Skeletal muscle satellite cell (primary cell): ENCODE results near the gene GRB14.

ENCODE experiments used
- H3K27me3 ChIP-seq: 2 replicates; pipeline ENCODE4 v1.7.0; 2013; ENCODE audit warnings: low read length; ENCODE audit not compliant: control insufficient read depth, insufficient read depth
- H3K36me3 ChIP-seq: 2 replicates; pipeline ENCODE4 v1.7.0; 2013; ENCODE audit warnings: mild to moderate bottlenecking, control low read depth, low read length; ENCODE audit not compliant: insufficient read depth
- H3K4me1 ChIP-seq: 2 replicates; pipeline ENCODE4 v1.7.0; 2013; ENCODE audit warnings: low read length; ENCODE audit not compliant: control insufficient read depth, insufficient read depth
- H3K4me2 ChIP-seq: 2 replicates; pipeline ENCODE4 v1.7.0; 2013; ENCODE audit warnings: mild to moderate bottlenecking, low read length
- H3K4me3 ChIP-seq: 2 replicates; pipeline ENCODE4 v1.7.0; 2013; ENCODE audit warnings: low read length
- H3K9ac ChIP-seq: 2 replicates; pipeline ENCODE4 v1.7.0; 2013; ENCODE audit warnings: mild to moderate bottlenecking, low read depth, low read length, moderate library complexity
- H3K9me3 ChIP-seq: replicated peaks from 2 replicates; pipeline ENCODE4 v1.7.0; 2013; ENCODE audit warnings: mild to moderate bottlenecking, control low read depth, low read length

The GRB14 gene

DNA sequence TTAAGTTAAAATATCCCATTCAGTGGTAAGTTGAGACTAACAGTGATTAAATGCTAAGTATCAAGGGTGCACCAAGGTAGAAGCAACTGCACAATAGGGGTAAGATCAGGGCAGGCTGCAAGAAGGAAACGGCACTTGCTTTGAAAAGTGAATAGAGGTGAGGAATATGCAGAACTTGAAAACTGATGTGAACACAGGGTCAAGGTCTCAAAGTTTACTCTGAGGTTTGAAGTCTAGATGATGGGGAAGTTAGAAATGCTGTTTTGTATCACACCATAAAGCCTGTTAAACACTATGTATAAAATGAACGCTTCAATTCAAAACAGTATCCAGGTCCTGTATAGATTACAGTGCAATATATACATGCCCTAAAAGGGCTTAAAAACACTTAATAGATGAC, 50.8 kb downstream of the GRB14 start:
- no peaks in the 10 kb centered on the region for H3K27me3 ChIP-seq
- H3K9ac ChIP-seq: no peak overlapping the region
- no peak overlapping the region for H3K4me2 ChIP-seq
- H3K9me3 ChIP-seq: no peaks in the 10 kb centered on the region
- H3K4me3 ChIP-seq: no peak overlapping the region
- no peaks in the 10 kb centered on the region for H3K36me3 ChIP-seq
- H3K4me1 ChIP-seq: no peaks in the 10 kb centered on the region

DNA sequence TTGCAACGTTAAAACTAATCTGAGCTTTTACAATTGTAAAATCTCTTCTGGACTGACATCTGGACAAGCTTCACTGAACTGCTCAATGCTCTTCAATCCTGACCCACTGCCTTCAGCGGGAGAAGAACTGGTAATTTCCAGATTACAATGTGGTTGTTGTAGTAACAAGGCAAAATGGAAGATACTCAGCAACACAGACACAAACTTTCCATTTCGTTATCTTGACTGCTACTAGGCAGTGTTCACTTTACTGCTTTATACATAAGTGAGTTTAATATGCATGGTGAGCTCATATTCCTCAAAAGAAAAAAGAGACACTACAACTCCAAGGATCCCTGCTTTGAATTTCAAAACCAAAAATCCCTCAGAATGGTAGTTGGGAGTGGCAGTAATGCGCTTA, 51.9 kb downstream of the GRB14 start:
- Histone ChIP-seq H3K36me3 (no peaks in the 10 kb centered on the region), H3K27me3 (no peaks in the 10 kb centered on the region), H3K9me3 (no peaks in the 10 kb centered on the region), H3K4me1 (no peaks in the 10 kb centered on the region), H3K4me3 (no peak overlapping the region), H3K9ac (no peak overlapping the region), H3K4me2 (no peak overlapping the region)

DNA sequence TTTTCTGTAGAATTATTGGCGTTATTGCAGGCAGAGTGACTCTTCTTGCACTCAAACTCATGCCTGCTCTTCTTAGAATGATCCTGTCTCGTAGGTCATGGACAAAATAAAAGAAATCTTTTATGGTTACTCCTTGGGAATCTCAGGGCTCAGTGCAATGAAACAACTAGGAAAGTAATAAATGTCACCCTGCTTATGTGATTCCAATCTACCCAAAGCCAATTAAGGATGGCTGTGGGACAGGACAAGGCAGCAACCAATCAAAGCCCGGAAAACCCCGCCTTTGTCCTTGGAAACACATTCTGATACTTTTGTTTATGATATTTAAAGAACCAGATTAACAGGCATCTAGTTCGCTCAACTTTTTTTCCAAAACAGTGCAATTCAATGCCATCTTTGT, 53.0 kb downstream of the GRB14 start:
- H3K4me2 ChIP-seq: no peak overlapping the region
- no peak overlapping the region for H3K4me3 ChIP-seq

DNA sequence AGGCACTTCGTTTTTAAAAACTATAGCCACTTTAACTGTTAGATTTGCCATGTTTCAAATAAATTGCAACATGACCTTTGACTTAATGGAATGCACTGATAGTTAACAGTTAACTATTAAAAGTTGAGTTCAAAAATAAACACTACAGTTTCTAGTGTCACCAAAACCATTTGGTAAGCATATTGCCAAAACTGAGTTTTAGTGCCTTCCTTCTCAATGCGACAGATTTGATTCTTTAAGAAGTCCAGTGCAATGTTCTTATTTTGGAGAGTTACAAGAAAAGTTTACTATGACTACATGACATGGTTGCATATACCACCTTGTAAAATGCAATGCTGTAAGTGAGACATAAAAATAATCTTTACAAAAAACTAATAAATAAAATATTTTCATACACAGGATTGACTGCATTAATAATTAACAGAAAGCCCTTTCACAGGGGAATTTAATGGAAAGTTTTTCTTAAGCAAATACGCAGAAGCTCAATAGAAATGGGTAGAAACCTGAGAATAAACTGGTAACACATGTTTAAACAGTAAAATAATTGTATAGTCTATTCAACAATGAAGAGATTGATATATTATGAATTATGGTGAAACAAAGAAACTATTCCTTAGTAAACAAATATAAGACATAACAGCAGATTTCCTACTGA, 53.8 kb downstream of the GRB14 start:
- no peaks in the 10 kb centered on the region for H3K4me1 ChIP-seq
- H3K4me2 ChIP-seq: no peak overlapping the region
- no peaks in the 10 kb centered on the region for H3K36me3 ChIP-seq
- no peaks in the 10 kb centered on the region for H3K27me3 ChIP-seq
- no peak overlapping the region for H3K9ac ChIP-seq
- H3K9me3 ChIP-seq: no peaks in the 10 kb centered on the region
- no peak overlapping the region for H3K4me3 ChIP-seq

More for the DNA sequence above, 53.0 kb downstream of the GRB14 start:
- Histone ChIP-seq H3K4me1 (no peaks in the 10 kb centered on the region), H3K9me3 (no peaks in the 10 kb centered on the region), H3K36me3 (no peaks in the 10 kb centered on the region), H3K9ac (no peak overlapping the region), H3K27me3 (no peaks in the 10 kb centered on the region)

DNA sequence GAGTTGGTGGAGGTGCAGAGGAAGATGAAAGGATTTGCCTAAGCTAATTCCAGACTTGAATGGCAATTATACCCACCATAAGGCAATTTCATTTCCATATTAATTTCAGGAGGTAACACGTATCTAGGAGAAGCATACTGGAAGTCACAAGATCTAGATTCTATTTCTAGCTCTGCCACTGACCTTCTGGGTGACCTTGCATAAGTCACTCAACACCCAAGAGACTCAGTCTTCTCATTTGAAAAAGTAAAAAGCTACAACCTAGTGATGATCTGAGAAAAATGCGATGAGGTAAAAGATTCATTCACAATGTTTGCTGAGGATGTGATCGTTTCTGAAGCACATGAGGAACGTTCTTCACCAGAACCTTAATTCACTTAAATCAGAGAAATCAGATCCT, 55.9 kb downstream of the GRB14 start:
- no peaks in the 10 kb centered on the region for H3K9me3 ChIP-seq
- no peak overlapping the region for H3K9ac ChIP-seq
- no peak overlapping the region for H3K4me2 ChIP-seq
- no peaks in the 10 kb centered on the region for H3K36me3 ChIP-seq
- no peaks in the 10 kb centered on the region for H3K27me3 ChIP-seq
- no peak overlapping the region for H3K4me3 ChIP-seq
- no peaks in the 10 kb centered on the region for H3K4me1 ChIP-seq

DNA sequence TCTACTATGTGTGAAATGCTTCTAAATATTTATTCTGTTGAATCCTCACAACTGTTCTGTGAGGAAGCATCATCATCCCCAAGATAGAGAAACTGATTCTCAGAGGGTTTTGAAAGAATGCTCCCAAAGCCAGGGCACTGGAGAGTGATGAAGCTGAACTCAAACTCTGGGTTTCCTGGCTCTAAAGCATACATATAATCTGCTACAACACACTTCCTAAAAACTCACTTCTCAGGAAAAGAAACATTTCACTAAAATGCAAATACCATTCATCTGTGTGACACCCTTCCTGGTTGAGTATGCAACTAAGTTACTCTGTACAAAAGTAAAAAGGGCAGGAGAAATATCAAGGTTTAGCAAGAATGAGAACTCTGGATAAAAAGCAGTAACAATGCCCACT, 58.6 kb downstream of the GRB14 start:
- no peak overlapping the region for H3K9ac ChIP-seq
- H3K36me3 ChIP-seq: no peaks in the 10 kb centered on the region
- no peak overlapping the region for H3K4me2 ChIP-seq
- H3K27me3 ChIP-seq: no peaks in the 10 kb centered on the region
- H3K9me3 ChIP-seq: no peaks in the 10 kb centered on the region
- H3K4me3 ChIP-seq: no peak overlapping the region
- H3K4me1 ChIP-seq: no peaks in the 10 kb centered on the region

DNA sequence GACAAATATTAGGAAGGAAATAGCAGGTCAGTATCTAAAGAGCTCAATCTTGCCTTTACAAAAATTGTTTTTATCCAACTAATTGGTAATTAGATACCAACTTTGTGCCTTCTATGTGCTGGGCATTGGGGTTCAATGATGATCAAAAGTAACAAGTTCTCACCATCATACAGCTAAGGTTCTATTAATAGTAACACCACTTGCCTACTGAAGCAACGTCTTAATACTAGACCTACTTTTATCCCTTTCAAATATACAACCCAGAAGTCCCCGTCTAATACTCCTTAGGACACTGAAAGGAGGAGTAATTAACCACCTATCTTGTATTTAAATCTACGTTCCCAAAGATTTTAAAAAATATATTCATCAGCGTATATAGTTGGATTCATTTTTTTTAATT, 59.3 kb downstream of the GRB14 start:
- no peaks in the 10 kb centered on the region for H3K9me3 ChIP-seq
- H3K4me2 ChIP-seq: no peak overlapping the region
- H3K27me3 ChIP-seq: no peaks in the 10 kb centered on the region
- H3K4me1 ChIP-seq: no peaks in the 10 kb centered on the region
- no peaks in the 10 kb centered on the region for H3K36me3 ChIP-seq
- H3K4me3 ChIP-seq: no peak overlapping the region
- no peak overlapping the region for H3K9ac ChIP-seq

DNA sequence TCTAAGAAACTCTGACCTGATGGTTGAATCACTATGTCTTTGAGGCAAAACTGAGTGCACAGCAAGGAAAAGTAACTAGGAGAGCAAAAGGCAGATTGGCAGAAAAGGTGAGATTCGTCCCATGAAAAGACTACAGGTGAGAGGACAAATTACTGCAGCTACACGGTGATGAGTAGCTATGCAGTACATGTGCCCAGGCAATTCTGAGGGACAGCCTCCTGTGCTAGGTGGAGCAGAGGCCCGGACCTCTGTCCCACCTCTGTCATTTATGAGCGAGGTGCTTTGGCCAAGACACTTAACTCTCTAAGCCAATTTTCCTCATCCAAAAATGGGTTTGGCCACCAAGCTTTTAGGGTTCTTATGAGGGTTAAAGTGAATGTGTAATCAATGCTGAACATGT, 59.9 kb downstream of the GRB14 start:
- H3K9ac ChIP-seq: no peak overlapping the region
- H3K4me3 ChIP-seq: no peak overlapping the region
- no peaks in the 10 kb centered on the region for H3K9me3 ChIP-seq

DNA sequence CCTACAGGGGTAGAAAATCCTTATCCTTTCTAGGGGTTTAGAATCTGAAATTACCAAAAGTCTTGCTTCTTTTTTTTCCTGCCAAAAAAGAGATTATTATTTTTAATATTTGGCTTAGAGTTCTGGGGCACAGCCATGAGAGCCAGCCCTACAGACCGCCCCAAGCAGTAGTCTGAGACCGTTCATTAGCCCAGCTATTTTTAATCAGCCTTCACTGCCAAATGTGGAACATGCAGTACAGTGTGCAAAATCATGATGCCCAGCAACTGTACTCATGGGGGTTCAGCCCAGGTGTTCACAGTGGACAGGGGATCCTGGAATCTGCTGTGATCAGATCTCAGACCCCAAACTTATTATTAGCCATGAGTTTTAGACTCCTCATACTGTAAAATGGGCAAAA, 60.4 kb downstream of the GRB14 start:
- H3K9me3 ChIP-seq: no peaks in the 10 kb centered on the region
- H3K27me3 ChIP-seq: no peaks in the 10 kb centered on the region
- H3K9ac ChIP-seq: no peak overlapping the region
- H3K36me3 ChIP-seq: no peaks in the 10 kb centered on the region
- no peaks in the 10 kb centered on the region for H3K4me1 ChIP-seq
- H3K4me3 ChIP-seq: no peak overlapping the region
- H3K4me2 ChIP-seq: no peak overlapping the region

More for the DNA sequence above, 59.9 kb downstream of the GRB14 start:
- Histone ChIP-seq H3K36me3 (no peaks in the 10 kb centered on the region), H3K27me3 (no peaks in the 10 kb centered on the region), H3K4me2 (no peak overlapping the region), H3K4me1 (no peaks in the 10 kb centered on the region)

DNA sequence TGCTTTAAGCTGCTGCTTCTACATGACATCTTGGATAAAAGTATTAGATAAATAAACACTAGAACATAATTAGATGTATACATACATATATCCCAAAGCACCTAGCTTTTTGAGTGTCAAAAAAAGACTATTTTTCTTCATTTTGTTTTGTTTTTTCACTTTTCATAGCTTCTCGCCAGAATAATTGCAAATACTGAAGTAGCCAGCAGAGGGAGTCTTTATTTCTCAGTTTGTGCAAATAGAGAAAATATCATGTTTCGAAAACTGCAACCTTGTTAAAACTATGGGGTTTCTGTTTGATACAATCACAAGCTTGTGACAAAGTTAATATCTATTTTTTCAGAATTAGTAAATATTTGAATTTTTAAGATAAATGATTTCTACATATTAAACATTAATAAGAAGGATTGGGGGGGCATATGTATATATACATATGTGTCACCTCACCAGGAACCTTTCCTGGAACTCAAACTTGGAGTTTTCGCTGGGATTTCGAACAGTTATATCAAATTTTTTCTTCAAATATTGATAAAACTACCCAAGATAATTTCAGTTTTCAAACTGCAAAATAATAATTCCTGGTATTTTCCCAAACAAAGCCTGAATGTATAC, 61.0 kb downstream of the GRB14 start:
- H3K4me1 ChIP-seq: no peaks in the 10 kb centered on the region

DNA sequence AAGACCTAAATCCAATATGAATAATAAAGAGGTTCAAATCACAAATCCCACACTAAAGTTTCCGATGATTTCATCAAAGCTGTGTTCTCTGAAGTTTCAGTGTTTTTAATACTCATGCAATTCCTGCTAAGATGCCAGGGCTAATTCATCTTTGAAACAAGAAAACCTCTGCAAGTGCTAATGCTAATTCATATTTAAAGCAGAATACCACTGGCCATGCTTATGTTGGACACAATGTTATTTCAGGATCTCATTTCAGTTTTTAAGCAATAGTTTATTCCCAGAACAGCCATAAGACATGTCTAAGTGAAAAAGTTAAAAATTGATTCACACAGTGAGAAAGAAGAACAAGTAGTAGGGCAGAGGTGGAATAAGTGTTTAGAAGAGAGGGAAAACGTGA, 62.8 kb downstream of the GRB14 start:
- Histone ChIP-seq H3K4me1 (no peaks in the 10 kb centered on the region), H3K4me3 (no peak overlapping the region), H3K4me2 (no peak overlapping the region), H3K9me3 (no peaks in the 10 kb centered on the region), H3K36me3 (no peaks in the 10 kb centered on the region), H3K9ac (no peak overlapping the region), H3K27me3 (no peaks in the 10 kb centered on the region)

More for the DNA sequence above, 61.0 kb downstream of the GRB14 start:
- Histone ChIP-seq H3K9me3 (no peaks in the 10 kb centered on the region), H3K4me3 (no peak overlapping the region), H3K4me2 (no peak overlapping the region), H3K36me3 (no peaks in the 10 kb centered on the region), H3K9ac (no peak overlapping the region), H3K27me3 (no peaks in the 10 kb centered on the region)

DNA sequence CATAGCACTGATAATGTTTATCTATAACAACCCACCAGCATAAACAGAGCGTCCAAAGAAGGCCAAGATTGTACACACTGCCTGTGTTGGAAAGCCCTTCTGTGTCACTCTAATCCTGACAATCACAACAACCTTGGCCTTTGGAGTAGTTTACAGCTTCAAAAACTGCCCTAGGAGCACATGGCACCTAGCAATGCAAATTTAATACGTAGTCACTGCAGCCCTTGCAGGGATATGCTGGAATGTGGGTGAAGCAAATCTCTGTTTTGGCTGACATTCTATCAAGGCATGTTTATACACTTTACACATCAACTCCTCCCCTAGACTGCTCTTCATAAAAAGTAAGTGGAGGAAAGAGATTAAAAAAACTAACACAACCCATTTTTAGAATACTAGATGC, 66.8 kb downstream of the GRB14 start:
- Histone ChIP-seq H3K4me2 (no peak overlapping the region), H3K9me3 (no peaks in the 10 kb centered on the region), H3K36me3 (no peaks in the 10 kb centered on the region), H3K4me1 (no peaks in the 10 kb centered on the region), H3K4me3 (no peak overlapping the region), H3K9ac (no peak overlapping the region), H3K27me3 (no peaks in the 10 kb centered on the region)
